Measurements from ENCODE around the gene DOCK9.

DNA sequence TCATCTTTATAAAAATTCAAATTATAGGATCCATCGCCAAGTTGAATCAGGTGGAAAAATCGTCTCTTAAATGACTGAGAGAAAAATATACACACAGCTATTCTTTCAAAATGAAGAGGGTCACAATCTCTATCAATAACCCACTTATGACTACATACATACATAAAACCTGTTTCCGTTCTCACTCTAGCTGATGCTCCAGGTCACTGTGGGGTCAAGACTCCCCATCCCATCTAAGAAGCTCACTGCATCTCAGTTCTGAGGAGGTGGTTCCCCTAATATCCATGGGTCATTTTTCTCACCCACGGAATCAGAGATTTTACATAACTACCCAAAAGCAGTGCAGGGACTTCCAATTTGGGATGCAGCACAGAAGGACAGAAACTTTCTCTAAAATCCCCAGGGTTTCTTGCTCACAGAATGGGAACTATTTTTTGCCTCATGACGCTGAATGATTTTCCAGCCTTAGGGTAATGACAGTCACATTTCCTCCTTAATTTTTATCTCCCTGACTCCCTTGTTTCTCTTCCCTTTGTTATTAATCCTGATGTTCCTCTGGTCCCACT lies 56.8 kb downstream of the DOCK9 start:
- TF ChIP-seq REST (IDR thresholded peaks at IDR 0.05; ENCODE audit: unreplicated experiment) (no peak), EZH2 (IDR thresholded peaks at IDR 0.05; ENCODE audit: low read depth, unreplicated experiment) (no peak), CREB1 (CRISPR knock-in tag; IDR thresholded peaks at IDR 0.05; ENCODE audit: low read depth) (no peak), EZH2phosphoT487 (IDR thresholded peaks at IDR 0.05; ENCODE audit: unreplicated experiment) (no peak), STAT1 (IDR thresholded peaks at IDR 0.05; ENCODE audit: unreplicated experiment) (no peak)
- TF ChIP-seq, protein P1, sequence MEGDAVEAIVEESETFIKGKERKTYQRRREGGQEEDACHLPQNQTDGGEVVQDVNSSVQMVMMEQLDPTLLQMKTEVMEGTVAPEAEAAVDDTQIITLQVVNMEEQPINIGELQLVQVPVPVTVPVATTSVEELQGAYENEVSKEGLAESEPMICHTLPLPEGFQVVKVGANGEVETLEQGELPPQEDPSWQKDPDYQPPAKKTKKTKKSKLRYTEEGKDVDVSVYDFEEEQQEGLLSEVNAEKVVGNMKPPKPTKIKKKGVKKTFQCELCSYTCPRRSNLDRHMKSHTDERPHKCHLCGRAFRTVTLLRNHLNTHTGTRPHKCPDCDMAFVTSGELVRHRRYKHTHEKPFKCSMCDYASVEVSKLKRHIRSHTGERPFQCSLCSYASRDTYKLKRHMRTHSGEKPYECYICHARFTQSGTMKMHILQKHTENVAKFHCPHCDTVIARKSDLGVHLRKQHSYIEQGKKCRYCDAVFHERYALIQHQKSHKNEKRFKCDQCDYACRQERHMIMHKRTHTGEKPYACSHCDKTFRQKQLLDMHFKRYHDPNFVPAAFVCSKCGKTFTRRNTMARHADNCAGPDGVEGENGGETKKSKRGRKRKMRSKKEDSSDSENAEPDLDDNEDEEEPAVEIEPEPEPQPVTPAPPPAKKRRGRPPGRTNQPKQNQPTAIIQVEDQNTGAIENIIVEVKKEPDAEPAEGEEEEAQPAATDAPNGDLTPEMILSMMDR (conservative IDR thresholded peaks at IDR 0.05; ENCODE audit: low read depth in 2 of 2) = no peak
